HepG2 (cell line): ENCODE data around the gene SERPIND1. TPM values are rescaled to one million over a fixed set of nuclear protein-coding genes. Genes with fewer than 3 reads are reported as not detected.

ENCODE experiments used
- ATF1 ChIP-seq: IDR thresholded peaks from 2 replicates; pipeline ENCODE4 v1.6.1; 2016; ENCODE audit warnings: mild to moderate bottlenecking, control low read depth
- CBX2 ChIP-seq, 2 experiments: fragments of 200-600 bp in 1 of 2; sonication (generic); formaldehyde crosslinking in 1 of 2; IDR thresholded peaks; 2 replicates each; pipeline versions ENCODE4 v1.7.0 to v1.8.1; 2018 to 2022; ENCODE audit warnings: low read depth in 2 of 2, low read length in 1 of 2, mild to moderate bottlenecking in 1 of 2, missing genetic modification reagents in 1 of 2
- FOXA1 ChIP-seq, 2 experiments: fragments of 450-650 bp in 1 of 2; sonication (generic) in 1 of 2; formaldehyde crosslinking in 1 of 2; IDR thresholded peaks; 2 replicates each; pipeline versions ENCODE4 v1.4.0 to v1.6.1; 2016 to 2020; ENCODE audit warnings: missing genetic modification reagents in 1 of 2
- GATAD1 ChIP-seq: IDR thresholded peaks from 2 replicates; pipeline ENCODE4 v1.6.1; 2016; ENCODE audit warnings: missing genetic modification reagents, missing compliant biosample characterization
- HMGA1 ChIP-seq: sonication (generic); formaldehyde crosslinking; conservative IDR thresholded peaks from 2 replicates; pipeline ENCODE4 v1.4.0; 2020; ENCODE audit warnings: missing genetic modification reagents
- RBM39 ChIP-seq: fragments of 200-400 bp; formaldehyde crosslinking; IDR thresholded peaks from one replicate; pipeline ENCODE4 v1.6.1; 2018; ENCODE audit warnings: antibody characterized with exemption, mild to moderate bottlenecking, low read depth, low read length; ENCODE audit not compliant: poor library complexity, severe bottlenecking
- SALL2 ChIP-seq: sonication (generic); formaldehyde crosslinking; IDR thresholded peaks from 2 replicates; pipeline ENCODE4 v1.8.1; 2023; ENCODE audit warnings: mild to moderate bottlenecking, missing genetic modification reagents, inconsistent platforms
- TEAD2 ChIP-seq: sonication (generic); formaldehyde crosslinking; IDR thresholded peaks from 2 replicates; pipeline ENCODE4 v1.9.0; 2021; ENCODE audit warnings: missing genetic modification reagents
- ZBED4 ChIP-seq: sonication (generic); formaldehyde crosslinking; IDR thresholded peaks from 2 replicates; pipeline ENCODE4 v1.4.0; 2020; ENCODE audit warnings: missing genetic modification reagents, borderline replicate concordance
- ZNF24 ChIP-seq: fragments of 450-650 bp; IDR thresholded peaks from 2 replicates; pipeline ENCODE4 v1.6.1; 2017; ENCODE audit warnings: antibody characterized with exemption, mild to moderate bottlenecking
- ZNF264 ChIP-seq: sonication (generic); formaldehyde crosslinking; IDR thresholded peaks from 2 replicates; pipeline ENCODE4 v1.4.0; 2020; ENCODE audit warnings: missing genetic modification reagents
- polyA plus RNA-seq, 8 experiments: library from polyadenylated mRNA; depleted of rRNA in 3 of 8; stranded (reverse) in 7 of 8; unstranded in 1 of 8; fragments of >200 nt; fragmentation: Illumina TruSeq in 4 of 8; extraction: Trizol in 4 of 8; gene quantifications; 2 replicates each; pipeline versions ENCODE4 v1.2.1 to v1.2.3, GENCODE V29; 2011 to 2016; ENCODE audit warnings: low read depth in 4 of 8, missing spikeins in 1 of 8, mixed read lengths in 1 of 8; ENCODE audit not compliant: insufficient read depth in 1 of 8
- total RNA-seq, 5 experiments: library from RNA; depleted of rRNA; stranded (reverse); fragments of >200 nt; fragmentation: Illumina TruSeq; extraction: Trizol; gene quantifications; 2 replicates each; pipeline ENCODE4 v1.2.3, GENCODE V29; 2016; ENCODE audit warnings: low read depth in 1 of 5
- TF ChIP-seq, protein P1 (sequence below): sonication (generic); formaldehyde crosslinking; IDR thresholded peaks from 2 replicates; pipeline ENCODE4 v1.4.0; 2020; ENCODE audit warnings: missing genetic modification reagents
- TF ChIP-seq, protein P2 (sequence below), 2 experiments: IDR thresholded peaks; 2 replicates each; pipeline ENCODE4 v1.6.1; 2011 to 2012; ENCODE audit warnings: low read length in 2 of 2, borderline replicate concordance in 1 of 2, low read depth in 1 of 2, mild to moderate bottlenecking in 1 of 2, moderate library complexity in 1 of 2
- TF ChIP-seq, protein P3 (sequence below): sonication (generic); formaldehyde crosslinking; IDR thresholded peaks from 2 replicates; pipeline ENCODE4 v1.4.0; 2020; ENCODE audit warnings: missing genetic modification reagents, mild to moderate bottlenecking, borderline replicate concordance
- TF ChIP-seq, protein P4 (sequence below): sonication (generic); formaldehyde crosslinking; IDR thresholded peaks from 2 replicates; pipeline ENCODE4 v1.8.0; 2023; ENCODE audit warnings: mild to moderate bottlenecking, missing genetic modification reagents
- TF ChIP-seq, protein P5 (sequence below): IDR thresholded peaks from 2 replicates; pipeline ENCODE4 v1.6.1; 2016; ENCODE audit warnings: mild to moderate bottlenecking, missing biosample characterization, missing genetic modification reagents

The SERPIND1 gene
- total and polyA plus RNA-seq, 2 of the 13 experiments (the other 11 are each of a cell fraction or from before 2014, with no cell fraction given), result 111 to 350 TPM

DNA sequence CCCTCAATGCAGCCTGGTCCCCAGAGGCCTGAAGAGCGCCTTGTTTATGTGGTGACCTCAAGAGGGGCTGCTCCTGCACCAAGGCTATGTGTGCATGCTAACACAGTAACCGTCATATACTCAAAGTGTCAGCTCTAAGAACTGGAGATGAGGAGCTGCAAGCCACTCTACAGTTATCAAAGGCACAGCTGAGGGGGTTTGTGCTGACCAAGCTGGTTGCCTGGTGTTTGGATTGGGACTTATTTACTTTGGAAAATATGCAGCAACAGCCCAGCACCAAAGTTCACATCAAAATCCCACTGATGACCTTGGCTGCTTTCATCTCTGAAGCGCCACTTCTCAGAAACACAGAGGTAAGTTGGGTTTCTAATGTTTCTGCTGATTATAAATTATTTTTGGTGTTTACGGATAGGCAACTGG is at the start of gene SERPIND1 (continued):
- TF ChIP-seq SALL2 (CRISPR knock-in tag) (no peak), TEAD2 (CRISPR knock-in tag) (no peak), ATF1 (no peak; the same call in 1 of the 2 replicates), CBX2 (IDR thresholded peaks at IDR 0.05; ENCODE audit: low read depth, low read length) (no peak), CBX2 (CRISPR knock-in tag; IDR thresholded peaks at IDR 0.05; ENCODE audit: low read depth) (no peak), ZBED4 (CRISPR knock-in tag) (no peak), GATAD1 (CRISPR knock-in tag) (peak; percentile 39; the same call in 1 of the 2 replicates), ZNF24 (no peak), RBM39 (no peak), ZNF264 (peak; percentile 77; the same call in 1 of the 2 replicates), HMGA1 (CRISPR knock-in tag) (no peak), FOXA1 (IDR thresholded peaks at IDR 0.05) (peak; percentile 79), FOXA1 (CRISPR knock-in tag; IDR thresholded peaks at IDR 0.05) (peak; percentile 97)
- TF ChIP-seq, protein P1, sequence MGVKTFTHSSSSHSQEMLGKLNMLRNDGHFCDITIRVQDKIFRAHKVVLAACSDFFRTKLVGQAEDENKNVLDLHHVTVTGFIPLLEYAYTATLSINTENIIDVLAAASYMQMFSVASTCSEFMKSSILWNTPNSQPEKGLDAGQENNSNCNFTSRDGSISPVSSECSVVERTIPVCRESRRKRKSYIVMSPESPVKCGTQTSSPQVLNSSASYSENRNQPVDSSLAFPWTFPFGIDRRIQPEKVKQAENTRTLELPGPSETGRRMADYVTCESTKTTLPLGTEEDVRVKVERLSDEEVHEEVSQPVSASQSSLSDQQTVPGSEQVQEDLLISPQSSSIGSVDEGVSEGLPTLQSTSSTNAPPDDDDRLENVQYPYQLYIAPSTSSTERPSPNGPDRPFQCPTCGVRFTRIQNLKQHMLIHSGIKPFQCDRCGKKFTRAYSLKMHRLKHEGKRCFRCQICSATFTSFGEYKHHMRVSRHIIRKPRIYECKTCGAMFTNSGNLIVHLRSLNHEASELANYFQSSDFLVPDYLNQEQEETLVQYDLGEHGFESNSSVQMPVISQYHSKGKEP (CRISPR knock-in tag), result peak; percentile 48; the same call in 1 of the 2 replicates
- TF ChIP-seq, protein P2, sequence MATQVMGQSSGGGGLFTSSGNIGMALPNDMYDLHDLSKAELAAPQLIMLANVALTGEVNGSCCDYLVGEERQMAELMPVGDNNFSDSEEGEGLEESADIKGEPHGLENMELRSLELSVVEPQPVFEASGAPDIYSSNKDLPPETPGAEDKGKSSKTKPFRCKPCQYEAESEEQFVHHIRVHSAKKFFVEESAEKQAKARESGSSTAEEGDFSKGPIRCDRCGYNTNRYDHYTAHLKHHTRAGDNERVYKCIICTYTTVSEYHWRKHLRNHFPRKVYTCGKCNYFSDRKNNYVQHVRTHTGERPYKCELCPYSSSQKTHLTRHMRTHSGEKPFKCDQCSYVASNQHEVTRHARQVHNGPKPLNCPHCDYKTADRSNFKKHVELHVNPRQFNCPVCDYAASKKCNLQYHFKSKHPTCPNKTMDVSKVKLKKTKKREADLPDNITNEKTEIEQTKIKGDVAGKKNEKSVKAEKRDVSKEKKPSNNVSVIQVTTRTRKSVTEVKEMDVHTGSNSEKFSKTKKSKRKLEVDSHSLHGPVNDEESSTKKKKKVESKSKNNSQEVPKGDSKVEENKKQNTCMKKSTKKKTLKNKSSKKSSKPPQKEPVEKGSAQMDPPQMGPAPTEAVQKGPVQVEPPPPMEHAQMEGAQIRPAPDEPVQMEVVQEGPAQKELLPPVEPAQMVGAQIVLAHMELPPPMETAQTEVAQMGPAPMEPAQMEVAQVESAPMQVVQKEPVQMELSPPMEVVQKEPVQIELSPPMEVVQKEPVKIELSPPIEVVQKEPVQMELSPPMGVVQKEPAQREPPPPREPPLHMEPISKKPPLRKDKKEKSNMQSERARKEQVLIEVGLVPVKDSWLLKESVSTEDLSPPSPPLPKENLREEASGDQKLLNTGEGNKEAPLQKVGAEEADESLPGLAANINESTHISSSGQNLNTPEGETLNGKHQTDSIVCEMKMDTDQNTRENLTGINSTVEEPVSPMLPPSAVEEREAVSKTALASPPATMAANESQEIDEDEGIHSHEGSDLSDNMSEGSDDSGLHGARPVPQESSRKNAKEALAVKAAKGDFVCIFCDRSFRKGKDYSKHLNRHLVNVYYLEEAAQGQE (IDR thresholded peaks at IDR 0.05; ENCODE audit: borderline replicate concordance in 1 of 2, low read depth in 1 of 2, low read length in 2 of 2), result peak in 1 of 2 experiments; percentile 83; a peak in 2 of 4 replicates
- TF ChIP-seq, protein P3, sequence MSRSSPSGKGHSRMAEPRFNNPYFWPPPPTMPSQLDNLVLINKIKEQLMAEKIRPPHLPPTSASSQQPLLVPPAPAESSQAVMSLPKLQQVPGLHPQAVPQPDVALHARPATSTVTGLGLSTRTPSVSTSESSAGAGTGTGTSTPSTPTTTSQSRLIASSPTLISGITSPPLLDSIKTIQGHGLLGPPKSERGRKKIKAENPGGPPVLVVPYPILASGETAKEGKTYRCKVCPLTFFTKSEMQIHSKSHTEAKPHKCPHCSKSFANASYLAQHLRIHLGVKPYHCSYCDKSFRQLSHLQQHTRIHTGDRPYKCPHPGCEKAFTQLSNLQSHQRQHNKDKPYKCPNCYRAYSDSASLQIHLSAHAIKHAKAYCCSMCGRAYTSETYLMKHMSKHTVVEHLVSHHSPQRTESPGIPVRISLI (CRISPR knock-in tag), result peak; percentile 15; the same call in 1 of the 2 replicates
- TF ChIP-seq, protein P4, sequence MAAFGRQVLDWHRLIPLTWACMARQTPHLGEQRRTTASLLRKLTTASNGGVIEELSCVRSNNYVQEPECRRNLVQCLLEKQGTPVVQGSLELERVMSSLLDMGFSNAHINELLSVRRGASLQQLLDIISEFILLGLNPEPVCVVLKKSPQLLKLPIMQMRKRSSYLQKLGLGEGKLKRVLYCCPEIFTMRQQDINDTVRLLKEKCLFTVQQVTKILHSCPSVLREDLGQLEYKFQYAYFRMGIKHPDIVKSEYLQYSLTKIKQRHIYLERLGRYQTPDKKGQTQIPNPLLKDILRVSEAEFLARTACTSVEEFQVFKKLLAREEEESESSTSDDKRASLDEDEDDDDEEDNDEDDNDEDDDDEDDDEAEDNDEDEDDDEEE (CRISPR knock-in tag), result no peak
- TF ChIP-seq, protein P5, sequence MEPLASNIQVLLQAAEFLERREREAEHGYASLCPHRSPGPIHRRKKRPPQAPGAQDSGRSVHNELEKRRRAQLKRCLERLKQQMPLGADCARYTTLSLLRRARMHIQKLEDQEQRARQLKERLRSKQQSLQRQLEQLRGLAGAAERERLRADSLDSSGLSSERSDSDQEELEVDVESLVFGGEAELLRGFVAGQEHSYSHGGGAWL, result no peak
